MM.1S (cell line): ENCODE results near the gene HSPB6.

Source experiments
- EZH2 ChIP-seq: fragments of 300-600 bp; sonication (generic); optimal IDR thresholded peaks from 2 replicates; pipeline ENCODE3; 2017; ENCODE audit warnings: low read depth, mild to moderate bottlenecking, antibody characterized with exemption, low read length, mixed read lengths
- EZH2phosphoT487 ChIP-seq: fragments of 300-600 bp; sonication (generic); IDR thresholded peaks from 2 replicates; pipeline ENCODE4 v1.6.1; 2018; ENCODE audit warnings: antibody characterized with exemption, low read length
- TF ChIP-seq, protein P1 (sequence below): fragments of 300-600 bp; sonication (generic); IDR thresholded peaks from 2 replicates; pipeline ENCODE4 v1.5.1; 2016; ENCODE audit warnings: antibody characterized with exemption, low read length, mixed read lengths

DNA sequence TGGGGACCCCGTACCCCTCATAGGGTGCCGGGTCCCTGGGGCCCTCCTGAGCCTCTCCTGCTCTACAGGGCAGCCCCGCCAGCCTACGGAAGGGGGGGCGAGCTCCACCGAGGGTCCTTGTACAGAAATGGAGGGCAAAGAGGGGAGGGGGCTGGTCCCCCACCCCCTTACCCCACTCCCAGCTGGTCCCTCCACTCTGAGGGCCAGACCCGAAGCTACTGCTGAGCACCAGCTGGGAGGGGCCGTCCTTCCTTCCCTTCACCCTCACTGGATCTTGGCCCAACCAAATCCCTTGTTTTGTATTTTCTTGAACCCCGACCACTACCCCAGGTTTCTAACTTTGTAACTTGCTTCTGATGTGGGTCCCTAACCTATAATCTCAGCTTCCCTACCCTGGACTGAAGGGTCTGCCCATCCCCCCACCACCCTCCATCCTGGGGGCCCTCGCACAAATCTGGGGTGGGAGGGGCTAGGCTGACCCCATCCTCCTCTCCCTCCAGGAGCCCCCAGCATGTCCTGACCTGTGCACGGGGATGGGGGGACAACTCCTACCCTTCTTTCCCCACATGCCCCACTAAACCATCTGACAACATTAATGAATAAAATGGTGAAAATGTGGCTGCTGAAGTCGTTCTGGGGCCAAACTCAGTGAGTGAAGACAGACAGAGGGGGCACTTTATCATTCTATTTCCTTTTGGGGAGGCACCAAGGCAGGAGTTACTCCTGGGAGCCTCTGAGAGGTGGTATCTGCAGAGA, 31.6 kb upstream of the HSPB6 start:
- TF ChIP-seq EZH2 (no peak), EZH2phosphoT487 (no peak)
- TF ChIP-seq, protein P1, sequence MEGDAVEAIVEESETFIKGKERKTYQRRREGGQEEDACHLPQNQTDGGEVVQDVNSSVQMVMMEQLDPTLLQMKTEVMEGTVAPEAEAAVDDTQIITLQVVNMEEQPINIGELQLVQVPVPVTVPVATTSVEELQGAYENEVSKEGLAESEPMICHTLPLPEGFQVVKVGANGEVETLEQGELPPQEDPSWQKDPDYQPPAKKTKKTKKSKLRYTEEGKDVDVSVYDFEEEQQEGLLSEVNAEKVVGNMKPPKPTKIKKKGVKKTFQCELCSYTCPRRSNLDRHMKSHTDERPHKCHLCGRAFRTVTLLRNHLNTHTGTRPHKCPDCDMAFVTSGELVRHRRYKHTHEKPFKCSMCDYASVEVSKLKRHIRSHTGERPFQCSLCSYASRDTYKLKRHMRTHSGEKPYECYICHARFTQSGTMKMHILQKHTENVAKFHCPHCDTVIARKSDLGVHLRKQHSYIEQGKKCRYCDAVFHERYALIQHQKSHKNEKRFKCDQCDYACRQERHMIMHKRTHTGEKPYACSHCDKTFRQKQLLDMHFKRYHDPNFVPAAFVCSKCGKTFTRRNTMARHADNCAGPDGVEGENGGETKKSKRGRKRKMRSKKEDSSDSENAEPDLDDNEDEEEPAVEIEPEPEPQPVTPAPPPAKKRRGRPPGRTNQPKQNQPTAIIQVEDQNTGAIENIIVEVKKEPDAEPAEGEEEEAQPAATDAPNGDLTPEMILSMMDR, result no peak
